MCF 10A (cell line): ENCODE results near the gene GPC6. TPM values are rescaled to one million over a fixed set of nuclear protein-coding genes. Genes with fewer than 3 reads are reported as not detected.

Source experiments
- BruUV-seq: library from RNA; stranded (reverse); fragments of 400-500 nt; replicated peaks from 2 replicates; lab custom pipeline; 2021; lab: Mats Ljungman, UMichigan
- CTCF ChIA-PET: fragments of 300-600 bp; sonication (Branson Sonifier 250); formaldehyde crosslinking; extraction: SDS; loops from one replicate; lab custom pipeline; 2021; ENCODE audit warnings: antibody characterized with exemption, inconsistent platforms; lab: Yijun Ruan, JAX
- POLR2A ChIA-PET: fragments of 300-600, 350-650 bp; sonication (Branson Sonifier 250); formaldehyde crosslinking; extraction: SDS; loops from one replicate; lab custom pipeline; 2020; ENCODE audit warnings: antibody characterized with exemption, inconsistent platforms; lab: Yijun Ruan, JAX
- DNase-seq: peaks from one replicate; pipeline ENCODE4 v3.0.0-alpha.2; 2018; ENCODE audit not compliant: unreplicated experiment
- H3K27ac Mint-ChIP-seq: one replicate; pipeline ENCODE4 v1.8.0; 2022; ENCODE audit warnings: mild to moderate bottlenecking, low read depth, mixed read lengths; ENCODE audit not compliant: unreplicated experiment
- H3K27me3 Mint-ChIP-seq: one replicate; pipeline ENCODE4 v1.8.0; 2022; ENCODE audit warnings: mixed read lengths; ENCODE audit not compliant: insufficient read depth, unreplicated experiment
- H3K36me3 Mint-ChIP-seq: one replicate; pipeline ENCODE4 v1.8.0; 2022; ENCODE audit warnings: mild to moderate bottlenecking, moderate library complexity, mixed read lengths; ENCODE audit not compliant: insufficient read depth, unreplicated experiment
- H3K4me1 Mint-ChIP-seq: one replicate; pipeline ENCODE4 v1.8.0; 2022; ENCODE audit warnings: mixed read lengths; ENCODE audit not compliant: insufficient read depth, unreplicated experiment
- H3K4me3 Mint-ChIP-seq: one replicate; pipeline ENCODE4 v1.8.0; 2022; ENCODE audit warnings: mild to moderate bottlenecking, moderate library complexity, mixed read lengths; ENCODE audit not compliant: unreplicated experiment
- H3K9me3 Mint-ChIP-seq: one replicate; pipeline ENCODE4 v1.8.0; 2022; ENCODE audit warnings: mixed read lengths; ENCODE audit not compliant: unreplicated experiment
- intact Hi-C: fragments of 100-400 bp; cut with micrococcal nuclease; formaldehyde crosslinking; loops from 2 replicates; pipeline ENCODE4 v1.14.1; 2022
- total RNA-seq: library from RNA; stranded (reverse); gene quantifications from 2 replicates; pipeline ENCODE4 v1.2.3, GENCODE V29; 2022
- TF ChIP-seq, protein P1 (sequence below): fragments of 200-600 bp; IDR thresholded peaks from one replicate; pipeline ENCODE4 v1.8.0; 2022; ENCODE audit warnings: antibody characterized with exemption, mild to moderate bottlenecking; ENCODE audit not compliant: unreplicated experiment

GPC6 gene
- total RNA-seq, 1 experiment from 2014 or later: 8.4 TPM

DNA sequence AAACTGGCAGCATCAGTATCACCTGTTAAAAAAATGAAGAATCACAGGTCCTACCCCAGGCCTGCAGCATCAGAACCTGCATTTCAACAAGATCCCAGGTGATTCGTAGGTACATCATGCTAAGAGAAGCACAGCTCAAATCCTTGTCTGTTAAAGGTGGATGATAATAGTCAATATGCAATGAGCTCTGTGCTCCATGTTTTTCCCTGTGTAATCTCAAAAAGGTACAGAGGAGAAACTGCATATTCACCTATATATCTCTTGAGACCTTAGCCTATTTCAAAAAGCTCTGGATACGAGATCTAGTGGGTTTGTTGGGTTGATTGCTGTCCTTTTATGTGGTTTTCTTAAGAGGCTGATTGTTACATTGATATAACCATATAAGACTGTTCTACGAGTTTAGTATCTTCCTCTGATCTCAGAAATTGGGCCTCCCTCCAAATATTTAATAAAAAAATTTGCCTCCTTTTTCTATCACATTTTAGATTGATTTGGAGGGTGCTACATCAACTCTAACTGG is 1104.0 kb downstream of the GPC6 start:
- H3K27ac Mint-ChIP-seq: peak overlapping the region; percentile 90
- intact Hi-C loops: no loop called here
- no peaks in the 10 kb centered on the region for H3K27me3 Mint-ChIP-seq
- no peak overlapping the region for H3K4me3 Mint-ChIP-seq
- H3K9me3 Mint-ChIP-seq: no peaks in the 10 kb centered on the region
- peaks cover 20% of the 10 kb centered on the region for H3K4me1 Mint-ChIP-seq
- no TSS peak for BruUV-seq
- CTCF ChIA-PET: interaction anchor here (0.7 to 0.8 kb wide), 3 partner anchors 17 to 1095 kb away, joined by 3 to 4 read pairs (median 3); no protein-coding TSS in a partner anchor
- POLR2A ChIA-PET: interaction anchor here (0.6 to 3.4 kb wide), 7 partner anchors 13 to 1597 kb away, joined by 3 to 20 read pairs (median 6); no protein-coding TSS in a partner anchor
- TF ChIP-seq, protein P1, sequence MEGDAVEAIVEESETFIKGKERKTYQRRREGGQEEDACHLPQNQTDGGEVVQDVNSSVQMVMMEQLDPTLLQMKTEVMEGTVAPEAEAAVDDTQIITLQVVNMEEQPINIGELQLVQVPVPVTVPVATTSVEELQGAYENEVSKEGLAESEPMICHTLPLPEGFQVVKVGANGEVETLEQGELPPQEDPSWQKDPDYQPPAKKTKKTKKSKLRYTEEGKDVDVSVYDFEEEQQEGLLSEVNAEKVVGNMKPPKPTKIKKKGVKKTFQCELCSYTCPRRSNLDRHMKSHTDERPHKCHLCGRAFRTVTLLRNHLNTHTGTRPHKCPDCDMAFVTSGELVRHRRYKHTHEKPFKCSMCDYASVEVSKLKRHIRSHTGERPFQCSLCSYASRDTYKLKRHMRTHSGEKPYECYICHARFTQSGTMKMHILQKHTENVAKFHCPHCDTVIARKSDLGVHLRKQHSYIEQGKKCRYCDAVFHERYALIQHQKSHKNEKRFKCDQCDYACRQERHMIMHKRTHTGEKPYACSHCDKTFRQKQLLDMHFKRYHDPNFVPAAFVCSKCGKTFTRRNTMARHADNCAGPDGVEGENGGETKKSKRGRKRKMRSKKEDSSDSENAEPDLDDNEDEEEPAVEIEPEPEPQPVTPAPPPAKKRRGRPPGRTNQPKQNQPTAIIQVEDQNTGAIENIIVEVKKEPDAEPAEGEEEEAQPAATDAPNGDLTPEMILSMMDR: no peak
- peaks cover 10% of the 10 kb centered on the region for H3K36me3 Mint-ChIP-seq
- DNase-seq: no peak

- POLR2A ChIA-PET: interaction anchor here (0.6 to 2.0 kb wide), 4 partner anchors 15 to 1598 kb away, joined by 3 to 6 read pairs (median 4); no protein-coding TSS in a partner anchor
- H3K27ac Mint-ChIP-seq: peak overlapping the region; percentile 90
- intact Hi-C loops: no loop called here
- BruUV-seq: no TSS peak
- CTCF ChIA-PET: no interaction called here
- no peak overlapping the region for H3K4me3 Mint-ChIP-seq
- no peak for DNase-seq
- H3K4me1 Mint-ChIP-seq: peaks cover 26% of the 10 kb centered on the region
- TF ChIP-seq, protein P1: no peak
- no peaks in the 10 kb centered on the region for H3K9me3 Mint-ChIP-seq
- H3K27me3 Mint-ChIP-seq: no peaks in the 10 kb centered on the region
- peaks cover 10% of the 10 kb centered on the region for H3K36me3 Mint-ChIP-seq
These were observed 1104.7 kb downstream of the GPC6 start for GRCh38 chr13:94331281-94331680.

- ChIA-PET CTCF (no interaction called here), POLR2A (interaction anchor here (0.6 kb wide), 1 partner anchor 22 kb away, joined by 4 read pairs; no protein-coding TSS in a partner anchor)
- H3K4me1 Mint-ChIP-seq: peaks cover 30% of the 10 kb centered on the region
- BruUV-seq: no TSS peak
- H3K36me3 Mint-ChIP-seq: peaks cover 10% of the 10 kb centered on the region
- H3K4me3 Mint-ChIP-seq: no peak overlapping the region
- H3K9me3 Mint-ChIP-seq: no peaks in the 10 kb centered on the region
- H3K27me3 Mint-ChIP-seq: no peaks in the 10 kb centered on the region
- no peak for DNase-seq
- H3K27ac Mint-ChIP-seq: no peak overlapping the region
- intact Hi-C loops: no loop called here
- TF ChIP-seq, protein P1: no peak
These were observed 1105.9 kb downstream of the GPC6 start for GRCh38 chr13:94332359-94333096.

- Mint-ChIP-seq H3K4me1 (peaks cover 30% of the 10 kb centered on the region), H3K9me3 (no peaks in the 10 kb centered on the region), H3K36me3 (peaks cover 10% of the 10 kb centered on the region), H3K27ac (no peak overlapping the region), H3K4me3 (no peak overlapping the region), H3K27me3 (no peaks in the 10 kb centered on the region)
- BruUV-seq: no TSS peak
- POLR2A ChIA-PET: interaction anchor here (0.6 kb wide), 3 partner anchors 23 to 1268 kb away, joined by 3 to 4 read pairs (median 3); no protein-coding TSS in a partner anchor
- DNase-seq: no peak
- CTCF ChIA-PET: no interaction called here
- intact Hi-C loops: no loop called here
- TF ChIP-seq, protein P1: no peak
These were observed 1106.7 kb downstream of the GPC6 start for GRCh38 chr13:94333131-94333820.
